Measurements from ENCODE around the gene ASB9. TPM values are rescaled to one million over a fixed set of nuclear protein-coding genes. Genes with fewer than 3 reads are reported as not detected.

ASB9 gene
- total and polyA plus RNA-seq, 2 of the 8 experiments (the other 6 are each of a cell fraction or from before 2014, with no cell fraction given), result 0.54 to 1.2 TPM

GRCh38 chrX:15216280-15216679 is 53.6 kb downstream of the ASB9 start (continued):
- no peak for TF ChIP-seq EGR1 (IDR thresholded peaks at IDR 0.05; ENCODE audit: borderline replicate concordance, low read depth, low read length)
